Heart left ventricle (tissue), 13 donors: ENCODE measurements around the gene CDC7.

Source experiments
- CTCF ChIP-seq, 12 donors: fragments of 200-600 bp; sonication (generic) in 4 of 12; IDR thresholded peaks; one replicate each; pipeline versions ENCODE4 v1.5.0 to v1.8.0; 2018 to 2022; ENCODE audit warnings: antibody characterized with exemption in 12 of 12, mild to moderate bottlenecking in 5 of 12
- POLR2A ChIP-seq, 2 donors: fragments of 450-650 bp; IDR thresholded peaks; one replicate each; pipeline ENCODE4 v1.6.1; 2017; ENCODE audit warnings: antibody characterized with exemption in 2 of 2, mild to moderate bottlenecking in 2 of 2, moderate library complexity in 2 of 2
- donor health status: ischemic (EF 13 %, LVEDD 7.1; RV severe dilation, severe dysfunction).
- donor health status: DM: no; HTN: yes; CAD: no.
- donor health status: DM: no; HTN: no; CAD: no.
- donor health status: ischemic (EF 25% LVEDD 6.9; RV normal size, moderate dysfunction).
- donor health status: ischemic (EF 25% LVEDD 5.7; RV mildly dilated, moderate dysfunction).
- donor health status: ischemic (EF 35%, LVEDD 5.7; RV mildly dilated, moderate dysfunction).
- donor health status: nonischemic (EF 11% LVEDD 7.7; RV severe dilation, severe dysfunction).
- donor health status: DM: yes; HTN: yes; CAD: no.
- donor health status: PGD.
- donor health status: ischemic (EF 29% LVEDD 5.4; RV normal size, mild dysfunction).
- donor health status: nonischemic (EF 23%, LVEDD 6.1; RV moderate dilation, normal function).

- TF ChIP-seq CTCF (IDR thresholded peaks at IDR 0.05) (no peak), POLR2A (IDR thresholded peaks at IDR 0.05) (no peak)
Measured at GRCh38 chr1:91568261-91568660, 67.6 kb downstream of the CDC7 start.
